WI38 (cell line): ENCODE data around the gene WWOX.

Experiments
- H3K4me3 ChIP-seq: 2 replicates; pipeline ENCODE4 v1.5.1; 2011; ENCODE audit warnings: low read depth, mild to moderate bottlenecking, control low read depth, low read length
- CTCF ChIP-seq: IDR thresholded peaks from 2 replicates; pipeline ENCODE4 v1.5.1; 2012; ENCODE audit warnings: low read depth, mild to moderate bottlenecking, control low read depth, low read length

WWOX gene

GRCh38 chr16:78811247-78811646, 711.8 kb downstream of the WWOX start:
- no peak overlapping the region for H3K4me3 ChIP-seq
- no peak for TF ChIP-seq CTCF

DNA sequence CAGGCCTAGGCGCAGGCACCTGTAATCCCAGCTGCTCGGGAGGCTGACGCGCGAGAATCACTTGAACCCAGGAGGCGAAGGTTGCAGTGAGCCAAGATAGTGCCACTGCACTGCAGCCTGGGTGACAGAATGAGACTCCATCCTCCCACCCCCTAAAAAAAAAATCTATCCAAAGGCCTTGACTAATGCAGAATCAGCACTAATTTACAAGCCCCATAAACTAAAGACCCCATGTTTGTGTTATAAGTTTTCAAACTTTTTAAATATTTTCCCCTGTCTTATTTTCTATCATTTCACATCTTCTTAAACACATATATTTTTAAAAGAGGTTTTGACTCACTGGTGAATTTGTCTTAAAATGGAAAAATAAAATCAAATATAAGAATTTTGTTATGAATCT, 713.1 kb downstream of the WWOX start:
- H3K4me3 ChIP-seq: no peak overlapping the region
- TF ChIP-seq CTCF: no peak

- TF ChIP-seq CTCF: no peak
- no peak overlapping the region for H3K4me3 ChIP-seq
Measured at GRCh38 chr16:78813661-78814311, 714.3 kb downstream of the WWOX start.

DNA sequence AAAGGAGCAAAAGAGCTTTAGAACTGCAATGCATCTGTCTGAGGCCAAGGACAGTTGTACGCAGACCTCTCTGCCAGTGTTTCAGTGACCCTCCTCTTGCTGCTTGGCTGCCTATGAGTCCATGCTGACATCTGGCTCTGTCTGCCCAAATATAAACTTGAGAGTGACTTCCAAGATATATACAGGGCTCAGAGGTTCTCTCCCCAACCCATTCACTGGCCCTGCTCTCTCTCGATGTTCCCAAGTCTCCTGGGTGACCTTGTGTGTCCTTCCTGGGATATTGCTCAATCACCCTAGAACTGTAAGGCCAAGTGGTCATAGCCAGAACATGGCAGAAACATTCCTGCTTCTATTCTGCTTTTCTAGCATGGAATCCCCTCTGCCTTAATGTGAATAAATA, 716.3 kb downstream of the WWOX start:
- no peak for TF ChIP-seq CTCF
- H3K4me3 ChIP-seq: no peak overlapping the region

- H3K4me3 ChIP-seq: no peak overlapping the region
- no peak for TF ChIP-seq CTCF
Measured at GRCh38 chr16:78816499-78817195, 717.2 kb downstream of the WWOX start.

DNA sequence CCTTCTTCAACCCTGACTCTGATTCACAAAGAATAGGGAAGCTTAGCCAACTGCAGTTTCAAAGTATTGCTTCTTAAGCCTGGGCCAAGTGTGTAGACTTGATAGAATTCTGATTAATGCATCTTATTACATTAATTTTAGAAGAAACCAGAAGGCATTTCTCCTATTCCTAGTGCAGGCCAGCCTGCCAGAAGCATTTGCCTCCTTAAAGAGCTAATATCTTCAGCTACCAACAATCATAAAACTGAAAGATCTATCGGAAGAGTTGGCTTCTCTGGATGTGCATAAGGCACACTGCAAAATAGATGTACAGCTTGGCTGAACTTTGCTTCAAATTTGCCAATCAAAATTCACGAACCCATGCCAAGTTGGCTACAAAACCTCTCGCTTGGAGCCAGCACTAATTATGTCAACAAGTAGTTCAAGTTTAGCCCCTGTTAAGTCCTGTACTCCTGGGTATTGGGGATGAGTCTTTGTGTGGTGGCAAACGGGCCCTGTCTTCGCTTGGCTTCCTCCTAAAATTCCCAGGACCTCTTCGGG, 717.8 kb downstream of the WWOX start:
- no peak for TF ChIP-seq CTCF
- no peak overlapping the region for H3K4me3 ChIP-seq

DNA sequence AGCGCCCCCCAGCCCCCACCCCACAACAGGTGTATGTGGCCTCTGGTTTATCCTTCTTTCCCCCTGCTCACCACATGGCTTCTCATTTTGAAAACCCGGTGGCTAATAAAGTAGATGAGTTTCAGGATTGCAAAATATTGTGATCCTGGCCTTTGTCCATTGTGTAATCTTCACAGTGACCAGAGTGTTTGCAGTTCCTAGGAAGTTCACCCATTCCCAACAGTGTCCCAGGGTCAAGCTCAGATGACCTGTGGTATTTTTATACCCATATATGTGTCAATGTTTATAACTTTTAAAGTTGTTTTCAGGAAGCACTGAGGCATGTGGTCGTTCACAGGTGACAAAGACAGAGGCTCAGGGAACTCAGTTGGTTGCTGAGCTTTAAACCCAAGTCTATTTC, 721.9 kb downstream of the WWOX start:
- TF ChIP-seq CTCF: no peak
- H3K4me3 ChIP-seq: no peak overlapping the region
